Tibial nerve (tissue), 4 donors: ENCODE measurements around the gene CGNL1.

Source experiments
- CTCF ChIP-seq, 5 experiments: fragments of 200-600 bp in 3 of 5; fragments of 450-650 bp in 2 of 5; sonication (generic) in 3 of 5; IDR thresholded peaks; one replicate each; pipeline ENCODE4 v1.5.1; 2016 to 2019; ENCODE audit warnings: antibody characterized with exemption in 5 of 5, mild to moderate bottlenecking in 3 of 5, moderate library complexity in 2 of 5
- EP300 ChIP-seq, 2 donors: sonication (generic); formaldehyde crosslinking; IDR thresholded peaks; one replicate each; pipeline ENCODE4 v1.6.1; 2017; ENCODE audit warnings: antibody characterized with exemption in 2 of 2, mild to moderate bottlenecking in 1 of 2
- POLR2A ChIP-seq, 2 donors: fragments of 450-650 bp; IDR thresholded peaks; one replicate each; pipeline ENCODE4 v1.6.1; 2017; ENCODE audit warnings: antibody characterized with exemption in 2 of 2, mild to moderate bottlenecking in 2 of 2, moderate library complexity in 2 of 2

DNA sequence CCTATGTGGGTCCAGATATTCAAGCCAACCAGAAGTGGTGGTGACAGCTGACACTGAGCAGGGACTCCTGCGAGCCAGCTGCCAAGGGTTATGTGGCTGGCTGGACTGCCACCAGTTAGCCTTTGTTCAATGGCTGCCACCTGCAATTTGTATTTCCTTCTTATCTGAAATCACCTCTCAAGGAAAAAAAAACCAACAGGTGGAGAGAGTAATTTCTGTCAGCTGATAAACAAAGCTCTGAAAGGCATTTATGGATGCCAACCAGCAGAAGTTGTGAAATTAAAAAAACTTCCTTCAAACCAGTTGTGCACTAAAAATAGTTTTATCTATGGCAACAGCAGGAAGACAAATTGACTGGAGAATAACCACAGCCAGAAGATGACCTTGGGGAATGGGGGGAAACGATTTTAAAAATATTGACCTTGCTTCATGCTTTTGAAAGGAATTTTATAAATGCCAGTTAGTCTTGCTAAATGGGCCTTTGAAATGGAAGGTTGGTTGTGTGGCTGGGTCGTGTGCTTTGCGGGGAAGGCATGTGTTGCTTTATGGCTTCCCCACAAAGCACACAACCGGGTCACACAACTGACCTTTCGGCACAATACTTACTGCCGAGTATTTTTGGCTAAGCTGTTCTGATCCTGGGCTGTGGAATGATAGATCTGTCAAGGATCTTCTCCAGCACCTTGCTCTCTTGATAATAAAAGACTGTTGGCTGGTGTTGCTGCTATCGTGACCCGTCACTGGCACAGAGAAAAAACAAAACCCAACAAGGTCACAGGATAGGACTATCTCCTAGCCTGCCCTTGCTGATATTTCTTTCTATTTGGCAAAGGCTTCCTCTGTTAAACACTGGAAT is 218.9 kb downstream of the CGNL1 start:
- TF ChIP-seq POLR2A (IDR thresholded peaks at IDR 0.05) (no peak), CTCF (IDR thresholded peaks at IDR 0.05) (no peak), EP300 (IDR thresholded peaks at IDR 0.05) (no peak)
